GM19397 (cell line): ENCODE results near the gene RPS6KA3.
"Not testable (repeated sequence)": the region's sequence is repeated elsewhere in the genome, so short reads cannot be mapped to it uniquely, and the experiment has no call there.

Source experiments
- ATAC-seq: cut with Tn5 transposase; IDR thresholded peaks from one replicate; pipeline ENCODE4 v1.9.1; 2021; ENCODE audit warnings: mild to moderate bottlenecking, moderate library complexity; ENCODE audit not compliant: unreplicated experiment

The RPS6KA3 gene

DNA sequence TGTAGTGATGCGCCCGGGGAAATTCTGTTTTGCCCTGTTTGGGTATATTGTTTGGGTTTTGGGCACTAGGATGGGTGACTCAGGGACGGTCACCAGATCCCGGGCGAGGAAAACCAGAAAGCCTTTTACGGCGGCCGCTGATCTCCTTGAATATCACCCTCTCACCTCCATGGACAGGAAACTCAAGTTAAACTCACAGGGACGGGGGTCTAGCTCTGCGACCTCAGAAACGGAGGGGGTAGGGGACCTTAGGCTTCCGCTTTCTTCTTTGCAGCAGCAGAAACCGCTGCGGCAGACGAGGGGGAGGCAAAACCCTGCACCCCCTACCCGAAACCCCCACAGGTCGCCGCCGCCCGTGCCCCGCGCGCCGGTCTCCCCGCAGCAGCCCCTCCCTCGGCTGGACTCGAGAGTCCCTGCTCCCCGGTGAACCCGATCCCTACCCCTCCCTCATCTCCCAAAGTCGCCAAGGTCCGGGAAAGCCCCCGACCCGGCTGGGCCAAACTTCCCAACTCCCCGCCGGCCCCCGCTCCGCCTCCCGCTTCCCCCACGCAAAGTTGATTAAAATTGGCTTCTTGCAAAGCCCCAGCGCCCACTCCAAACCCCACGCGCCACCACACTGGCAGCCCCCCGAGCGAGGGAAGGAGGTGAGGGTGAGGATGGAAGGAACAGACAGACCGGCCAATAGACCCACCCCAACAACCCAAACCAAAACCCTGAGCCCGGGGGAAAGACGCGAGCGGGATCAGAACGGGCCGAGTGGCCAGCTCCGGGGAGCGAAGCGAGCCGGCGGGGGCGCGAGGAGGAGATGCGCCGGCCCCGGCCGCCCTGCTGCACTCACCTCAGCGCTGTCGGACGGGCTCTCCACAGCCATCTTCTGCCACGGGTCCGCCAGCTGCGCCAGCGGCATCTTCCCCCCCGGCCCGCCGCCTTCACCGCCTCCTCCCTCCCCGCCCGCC lies 705 bp downstream of the RPS6KA3 start:
- peak; percentile 23 for ATAC-seq

DNA sequence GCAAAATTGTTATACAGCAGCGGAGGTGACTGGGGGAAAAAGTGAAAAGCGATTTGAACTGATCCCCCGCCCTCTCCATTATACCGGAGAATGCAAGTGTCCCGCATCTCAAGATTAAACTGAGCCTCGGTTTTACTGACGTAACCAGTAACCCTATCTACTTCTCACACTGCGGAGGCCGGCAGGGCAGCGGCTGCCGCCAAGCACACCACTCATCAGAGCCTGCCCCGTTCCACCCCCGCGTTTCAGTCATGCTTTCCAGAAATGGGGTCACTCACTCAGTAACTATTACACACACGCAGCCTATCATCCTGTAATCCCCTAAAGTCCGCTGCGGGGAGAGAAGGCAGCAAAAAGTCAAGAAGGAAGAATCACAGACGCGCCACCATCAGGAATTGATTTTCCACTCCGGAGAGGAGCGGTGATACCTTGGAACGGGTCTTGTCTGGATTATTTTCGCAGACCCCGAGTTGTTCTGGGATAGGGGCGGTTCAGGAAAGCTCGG lies 1.4 kb downstream of the RPS6KA3 start:
- no peak for ATAC-seq

DNA sequence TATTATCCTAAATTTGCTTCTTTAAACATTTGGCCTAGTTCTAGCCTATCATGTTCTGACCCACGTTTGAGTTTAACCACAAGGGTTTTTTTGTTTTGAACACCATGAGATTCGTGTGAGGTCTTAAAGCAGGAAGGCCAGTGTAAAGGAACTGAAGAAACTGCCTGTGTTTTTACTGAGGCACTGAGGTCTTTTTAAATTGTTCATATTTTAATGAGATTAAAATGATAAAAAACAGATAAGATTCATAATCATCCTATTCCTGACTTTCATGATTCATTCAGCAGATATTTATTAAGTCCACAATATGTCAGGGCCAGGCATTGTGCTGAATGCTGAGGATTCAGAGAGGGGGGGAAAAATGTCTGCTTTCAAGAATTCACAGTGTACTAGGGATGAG lies 3.2 kb downstream of the RPS6KA3 start:
- no peak for ATAC-seq

DNA sequence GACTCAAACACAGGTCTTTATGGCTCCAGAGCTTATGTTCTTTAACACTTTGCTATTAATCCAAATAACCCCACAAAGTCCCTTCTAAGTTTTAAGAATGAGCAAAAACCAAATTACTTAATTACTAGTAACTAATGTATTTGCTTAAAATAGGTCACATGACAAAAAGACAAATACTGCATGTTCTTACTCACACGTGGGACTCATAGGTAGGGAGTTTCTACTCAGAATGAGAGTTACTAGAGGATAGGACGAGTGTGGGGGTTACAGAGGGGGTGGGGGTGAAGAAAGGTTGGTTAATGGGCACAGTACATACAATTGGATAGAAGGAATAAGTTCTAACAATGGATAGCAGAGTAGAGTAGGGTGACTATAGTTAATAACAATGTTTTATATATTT lies 5.8 kb downstream of the RPS6KA3 start:
- ATAC-seq = no peak

DNA sequence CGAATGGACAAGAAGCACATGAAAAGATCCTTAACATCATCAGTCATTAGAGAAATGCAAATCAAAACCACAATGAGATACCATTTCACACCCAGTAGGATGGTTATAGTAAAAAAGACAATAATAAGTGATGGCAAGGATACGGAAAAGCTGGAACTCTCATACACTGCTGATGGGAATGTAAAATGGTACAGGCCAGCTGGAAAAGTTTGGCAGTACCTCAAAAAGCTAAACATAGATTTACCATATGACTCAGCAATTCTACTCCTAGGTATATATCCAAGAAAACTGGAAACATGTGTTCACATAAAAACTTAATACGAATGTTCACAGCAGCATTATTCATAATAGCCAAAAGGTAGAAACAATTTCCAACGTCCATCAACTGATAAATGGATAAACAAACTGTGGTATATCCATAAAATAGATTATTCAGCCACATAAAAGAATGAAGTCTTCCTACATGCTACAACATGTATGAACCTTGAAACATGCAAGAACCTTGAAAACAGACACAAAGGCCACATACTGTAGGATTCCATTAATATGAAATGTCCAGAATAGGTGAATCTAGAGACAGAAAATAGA lies 11.9 kb downstream of the RPS6KA3 start:
- ATAC-seq = no peak

DNA sequence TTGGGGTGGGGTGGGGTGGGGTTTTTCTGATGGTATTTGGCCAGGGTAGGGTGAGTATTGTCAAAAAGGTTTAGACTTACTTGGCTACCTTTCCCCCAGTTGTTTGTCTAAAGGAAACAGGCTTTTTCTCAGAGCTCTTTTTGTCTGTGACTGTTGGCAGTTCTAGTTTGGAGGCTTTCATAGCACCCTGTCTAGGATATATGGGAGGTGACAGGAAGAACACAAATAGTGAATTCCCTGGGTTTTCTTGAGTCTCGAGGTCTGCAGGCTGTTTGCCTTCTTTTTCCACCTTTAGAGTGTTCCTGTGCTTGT lies 13.5 kb downstream of the RPS6KA3 start:
- ATAC-seq = no peak

DNA sequence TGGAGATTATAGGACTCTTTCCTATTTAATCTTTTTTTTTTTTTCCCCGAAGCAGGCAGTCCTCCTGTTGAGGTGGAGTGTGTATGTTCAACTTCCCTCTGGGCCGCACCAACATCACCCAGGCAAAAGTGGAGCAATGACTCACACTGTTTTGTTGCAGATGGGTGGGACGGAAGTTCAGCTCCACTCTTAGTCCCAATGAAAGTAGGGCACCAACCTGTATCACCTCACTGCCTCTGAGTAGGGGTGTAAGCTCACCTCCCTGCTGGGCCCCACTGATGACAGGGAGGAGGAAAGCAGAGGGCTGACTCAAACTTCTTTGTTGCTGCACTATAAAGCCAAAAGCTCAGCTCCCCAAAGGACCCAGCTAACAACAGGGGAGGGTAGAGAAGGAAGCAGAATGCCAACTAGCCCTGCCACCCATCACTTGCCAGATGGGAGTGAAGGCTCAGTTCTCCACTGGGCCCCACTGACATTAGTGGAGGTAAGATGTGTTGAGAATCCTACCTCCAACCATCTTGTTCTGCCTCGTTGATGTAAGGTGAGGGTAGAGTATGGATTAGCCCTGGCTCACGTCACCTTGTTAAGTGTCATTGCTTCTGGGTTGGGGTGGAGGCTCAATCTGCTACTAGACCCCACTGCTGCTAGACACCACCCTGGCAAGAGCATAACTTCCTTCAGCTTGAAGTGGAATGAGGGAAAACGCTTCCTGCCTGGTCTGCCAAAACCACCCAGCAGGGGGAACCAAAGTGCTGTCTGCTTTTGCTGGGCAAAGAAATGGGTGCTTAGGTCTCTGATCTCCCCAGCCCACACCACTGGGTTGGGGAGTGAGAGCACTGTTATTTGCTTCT lies 14.1 kb downstream of the RPS6KA3 start:
- no peak for ATAC-seq

DNA sequence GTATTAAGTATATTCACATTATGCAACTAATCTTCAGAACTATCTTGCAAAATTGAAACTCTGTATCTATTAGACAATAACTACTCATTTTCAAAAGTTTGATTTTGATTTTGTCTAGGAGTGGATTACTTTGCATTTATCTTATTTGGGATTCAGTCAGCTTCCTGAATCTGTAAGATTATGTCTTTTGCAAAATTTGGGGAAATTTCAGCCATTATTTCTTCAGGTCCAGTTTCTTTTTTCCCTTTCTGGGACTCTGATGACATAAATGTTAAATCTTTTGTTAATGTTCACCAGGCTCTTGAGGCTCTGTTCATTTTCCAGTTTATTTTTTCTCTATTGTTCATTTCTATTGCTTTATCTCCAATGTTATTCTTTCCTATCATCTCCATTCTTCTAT lies 15.0 kb downstream of the RPS6KA3 start:
- no peak for ATAC-seq

DNA sequence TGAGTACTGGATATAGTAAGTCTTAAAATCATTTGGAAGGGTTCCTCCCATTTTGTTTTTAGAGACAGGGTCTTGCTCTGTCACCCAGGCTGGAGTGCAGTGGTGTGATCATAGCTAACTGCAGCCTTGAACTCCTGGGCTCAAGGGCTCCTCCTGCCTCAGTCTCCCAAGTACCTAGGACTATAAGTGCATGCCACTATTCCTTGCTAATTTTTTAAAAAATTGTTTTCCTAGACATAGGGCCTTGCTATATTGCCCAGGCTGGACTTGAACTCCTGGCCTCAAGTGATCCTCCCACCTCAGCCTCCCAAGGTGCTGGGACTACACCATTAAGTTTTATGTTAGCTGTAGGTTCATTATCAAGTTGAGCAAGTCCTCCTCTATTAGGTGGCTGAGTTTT lies 16.6 kb downstream of the RPS6KA3 start:
- ATAC-seq = not testable (repeated sequence)

DNA sequence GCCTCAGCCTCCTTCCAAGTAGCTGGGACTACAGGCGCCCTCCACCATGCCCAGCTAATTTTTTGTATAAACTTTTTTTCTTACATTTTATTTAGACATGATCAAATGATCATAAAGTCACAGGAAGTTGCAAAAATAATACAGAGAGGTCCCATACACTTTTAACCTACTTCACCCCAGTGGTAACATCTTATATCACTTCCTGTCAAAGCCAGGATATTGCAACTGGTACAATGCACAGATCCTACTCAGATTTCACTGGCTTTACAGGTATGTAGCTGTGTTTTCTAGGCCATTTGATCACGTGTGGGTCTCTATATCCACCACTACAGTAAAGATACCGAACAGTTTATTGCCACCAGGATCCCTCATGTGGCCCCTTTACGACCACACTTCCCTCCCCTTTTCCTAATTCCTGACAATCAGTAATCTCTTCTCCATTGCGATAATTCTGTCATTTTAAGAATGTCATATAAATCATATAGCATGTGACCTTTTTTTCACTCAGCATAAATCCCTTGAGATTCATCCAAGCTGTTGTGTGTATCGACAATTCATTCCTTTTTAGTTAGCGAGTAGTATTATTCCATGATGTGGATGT lies 18.0 kb downstream of the RPS6KA3 start:
- no peak for ATAC-seq

DNA sequence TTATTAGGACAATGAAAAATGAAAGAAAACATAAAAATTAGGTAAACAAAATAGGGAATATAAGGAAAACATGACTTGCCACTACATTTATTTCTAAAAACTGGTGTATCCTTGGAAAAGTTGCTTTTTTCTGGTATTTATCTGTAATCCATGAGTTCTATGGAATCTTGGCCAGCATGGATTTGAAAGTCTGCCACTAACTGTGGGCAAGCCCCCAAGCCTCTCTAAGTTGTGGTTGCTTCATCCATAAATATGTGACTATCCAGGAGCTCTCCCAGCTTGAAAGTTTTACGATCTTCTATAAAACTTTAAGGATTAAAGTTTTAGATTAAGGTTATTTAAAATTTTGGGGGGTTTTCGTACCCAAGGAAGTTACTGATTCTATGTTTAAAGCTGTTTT lies 21.8 kb downstream of the RPS6KA3 start:
- ATAC-seq = no peak

DNA sequence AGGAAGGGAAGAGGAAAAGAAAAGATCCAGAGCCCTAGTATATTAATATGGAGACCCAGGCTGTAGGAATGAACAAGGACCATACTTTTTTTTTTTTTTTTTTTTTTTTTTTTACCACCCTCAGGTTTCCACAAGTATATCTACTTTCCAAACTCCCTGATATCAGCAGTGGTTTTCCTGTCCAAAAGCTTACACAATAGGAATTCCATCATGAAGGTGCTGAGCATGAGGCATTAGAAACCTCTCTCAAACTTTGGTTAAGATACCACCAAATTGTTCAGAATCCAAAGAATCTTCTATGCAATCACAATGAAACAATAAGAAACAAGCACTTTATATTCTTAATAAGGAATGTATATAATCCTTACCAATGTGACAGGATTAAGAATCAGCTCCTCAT lies 26.5 kb downstream of the RPS6KA3 start:
- no peak for ATAC-seq

DNA sequence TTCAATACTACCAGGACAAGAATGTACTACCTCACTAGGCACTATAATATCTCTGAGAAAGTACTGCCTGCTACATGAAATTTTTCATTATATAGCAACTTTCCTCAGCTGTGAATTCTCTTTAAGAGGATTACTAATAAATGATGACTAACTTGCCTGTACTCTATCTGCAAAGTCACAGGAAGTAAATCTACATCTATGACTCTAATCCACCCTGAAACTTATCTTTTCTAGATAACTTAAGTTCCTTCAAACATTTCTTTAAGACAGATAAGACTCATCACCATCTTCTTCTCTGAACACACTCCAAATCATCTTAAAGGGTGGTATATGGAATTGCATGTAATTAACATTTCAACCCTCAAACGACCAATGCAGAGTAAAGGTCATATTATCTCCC lies 28.8 kb downstream of the RPS6KA3 start:
- no peak for ATAC-seq

DNA sequence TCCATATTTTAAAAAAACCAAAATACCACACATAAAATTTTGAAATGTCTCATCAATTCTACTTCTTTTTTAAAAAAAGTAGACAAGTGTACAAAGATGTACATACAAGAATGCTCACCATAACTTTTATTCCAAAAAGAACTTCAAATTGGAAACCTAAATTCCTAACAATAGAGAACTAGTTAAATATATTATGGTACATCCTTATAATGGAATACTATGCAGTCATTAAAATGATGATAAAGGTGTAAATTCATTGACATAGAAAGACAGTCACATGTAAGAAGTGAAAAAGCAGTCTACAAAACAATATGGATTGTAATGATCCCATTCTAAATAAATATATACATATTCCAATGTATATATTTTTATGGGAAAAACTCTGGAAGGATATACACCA lies 31.0 kb downstream of the RPS6KA3 start:
- no peak for ATAC-seq

DNA sequence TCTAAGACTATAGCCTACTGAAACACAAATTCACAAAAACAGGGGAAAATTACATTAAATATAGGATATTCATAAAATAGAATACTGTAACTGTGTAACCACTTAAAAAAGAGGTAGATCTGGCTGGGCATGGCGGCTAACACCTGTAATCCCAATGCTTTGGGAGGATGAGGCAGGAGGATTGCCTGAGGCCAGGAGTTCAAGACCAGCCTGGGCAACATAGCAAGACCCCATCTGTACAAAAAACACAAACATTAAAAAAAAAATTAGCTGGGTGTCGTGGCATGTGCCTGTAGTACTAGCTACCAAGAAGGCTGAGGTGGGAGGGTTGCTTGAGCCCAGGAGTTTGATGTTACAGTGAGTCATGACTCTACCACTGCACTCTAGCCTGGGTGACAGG lies 33.4 kb downstream of the RPS6KA3 start:
- ATAC-seq = no peak

DNA sequence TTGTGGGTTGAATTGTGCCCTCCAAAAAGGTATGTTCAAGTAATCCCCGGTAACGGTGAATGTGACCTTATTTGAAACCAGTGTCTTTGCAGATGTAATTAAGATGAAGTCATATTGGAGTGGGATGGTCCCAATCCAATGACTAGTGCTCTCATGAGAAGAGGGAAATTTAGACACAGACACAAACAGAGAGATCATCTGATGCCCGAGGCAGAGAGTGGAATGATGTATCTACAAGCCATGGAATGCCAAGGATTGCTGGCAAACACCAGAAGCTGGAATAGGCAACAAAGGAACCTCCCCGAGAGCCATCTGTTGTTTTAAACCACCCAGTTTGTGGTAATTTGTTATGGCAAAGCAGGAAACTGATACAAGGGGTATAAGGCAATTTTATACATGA lies 35.1 kb downstream of the RPS6KA3 start:
- ATAC-seq = no peak

DNA sequence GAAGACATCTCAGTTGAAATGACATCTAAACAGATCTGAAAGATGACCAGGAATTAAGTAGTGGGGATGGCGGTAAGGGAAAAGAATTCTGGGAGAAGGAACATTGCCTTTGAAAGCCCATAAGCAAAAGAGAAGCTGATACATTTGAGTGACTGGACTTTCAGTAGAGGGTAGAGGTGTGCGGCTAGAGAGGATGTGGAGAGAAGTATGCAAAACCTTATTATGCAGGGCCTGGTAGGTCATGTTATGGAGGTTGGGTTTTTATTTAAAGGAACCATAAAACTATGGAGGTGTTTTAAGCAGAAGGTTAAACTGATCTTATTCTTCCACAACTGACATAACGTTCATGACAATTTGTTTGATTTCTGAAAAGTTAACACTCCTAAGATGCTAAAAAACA lies 36.3 kb downstream of the RPS6KA3 start:
- ATAC-seq = no peak

DNA sequence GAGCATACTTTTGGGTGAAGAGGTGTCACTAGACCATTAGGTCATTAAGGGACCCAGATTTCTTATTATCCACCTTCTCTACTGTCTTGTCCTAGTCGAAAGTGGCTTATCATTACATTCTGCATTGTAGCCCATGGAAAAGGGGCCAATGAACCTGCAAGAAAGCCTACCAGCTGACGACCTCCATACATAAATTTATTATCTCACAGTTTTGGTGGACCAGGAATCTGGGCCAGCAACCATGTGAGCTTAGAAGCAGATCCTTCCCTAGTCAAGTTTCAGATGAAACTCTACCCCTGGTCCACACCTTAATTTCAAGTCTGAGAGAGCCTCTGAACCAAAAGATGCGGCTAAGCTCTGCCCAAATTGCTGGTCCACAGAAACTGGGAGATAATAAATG lies 37.6 kb downstream of the RPS6KA3 start:
- ATAC-seq = no peak

DNA sequence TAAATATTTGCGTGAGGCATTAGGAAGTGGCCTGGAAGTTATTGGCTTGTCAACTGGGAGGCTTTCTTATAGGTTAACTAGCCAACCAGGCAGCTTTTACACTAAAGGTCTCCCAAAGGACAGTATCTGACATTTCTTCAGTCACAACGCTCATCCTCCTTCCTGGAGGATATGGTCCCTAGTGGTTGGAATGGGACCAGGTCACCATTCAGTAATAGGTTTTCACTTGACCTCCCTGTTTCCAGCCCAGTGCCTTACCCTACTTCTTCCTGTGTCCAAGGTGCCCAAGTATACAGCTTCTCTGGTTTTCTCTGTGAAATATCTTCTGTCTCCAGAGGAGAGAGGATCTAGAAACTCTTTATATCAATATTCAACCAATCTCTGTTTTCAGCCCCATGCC lies 38.5 kb downstream of the RPS6KA3 start:
- no peak for ATAC-seq

DNA sequence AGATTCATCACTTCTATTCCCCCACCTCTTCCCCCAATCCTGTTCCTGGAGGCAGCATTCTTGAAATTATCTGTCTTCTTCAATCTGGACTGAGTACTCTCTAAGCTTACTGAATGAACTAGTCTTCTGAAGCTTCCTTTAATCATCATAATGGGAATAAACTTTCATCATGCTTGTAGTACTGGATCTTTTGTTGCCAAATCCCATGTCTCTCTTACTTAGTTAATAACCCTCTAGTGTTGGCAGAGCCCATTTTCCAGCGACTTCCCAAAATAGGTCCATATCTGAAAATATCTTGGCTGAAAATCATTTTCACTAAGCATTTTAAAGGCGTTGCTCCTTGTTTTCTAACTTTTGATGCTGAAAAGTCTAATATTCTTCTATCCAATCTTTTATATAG lies 39.6 kb downstream of the RPS6KA3 start:
- no peak for ATAC-seq

DNA sequence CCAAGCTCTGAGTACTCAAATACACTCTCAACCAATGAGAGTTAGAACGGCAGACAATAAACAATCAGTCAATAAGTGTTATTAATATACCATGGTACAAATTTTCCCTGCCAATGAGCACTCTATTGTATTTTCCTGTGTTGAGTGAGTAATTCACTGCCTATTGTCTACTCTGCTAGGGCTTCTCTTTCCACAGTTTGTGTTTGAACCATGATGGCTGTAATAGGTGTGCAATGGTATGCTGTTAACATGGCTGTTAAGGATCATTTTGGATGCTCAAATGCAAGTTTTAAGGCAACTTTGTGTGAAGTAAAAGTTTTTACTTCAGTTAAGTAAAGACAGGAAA lies 41.2 kb downstream of the RPS6KA3 start:
- ATAC-seq = no peak
